Activated T-helper 2 cell treated with anti-CD3 and anti-CD28 coated beads, Interferon-gamma antibody, Interleukin-2, Interleukin-4, amounts not matched to agents 10 μg/mL and 5 μg/mL and 100 μg/mL, durations not matched to agents 14 hours and 24 hours and 36 hours (primary cell): ENCODE measurements around the gene MED26. TPM values are rescaled to one million over a fixed set of nuclear protein-coding genes. Genes with fewer than 3 reads are reported as not detected.
"Not testable (repeated sequence)": the region's sequence is repeated elsewhere in the genome, so short reads cannot be mapped to it uniquely, and the experiment has no call there.

Experiments
- DNase-seq: peaks from one replicate; pipeline ENCODE4 v3.0.0; 2021; ENCODE audit warnings: low spot score
- H3K27ac Mint-ChIP-seq: one replicate; pipeline ENCODE4 v1.8.0; 2021; ENCODE audit warnings: mixed read lengths
- H3K27me3 Mint-ChIP-seq: one replicate; pipeline ENCODE4 v1.8.0; 2021; ENCODE audit warnings: low read depth, mixed read lengths
- H3K36me3 Mint-ChIP-seq: one replicate; pipeline ENCODE4 v1.8.0; 2021; ENCODE audit warnings: low read depth, mixed read lengths
- H3K4me1 Mint-ChIP-seq: one replicate; pipeline ENCODE4 v1.8.0; 2021; ENCODE audit warnings: low read depth, mixed read lengths
- H3K4me3 Mint-ChIP-seq: one replicate; pipeline ENCODE4 v1.8.0; 2021; ENCODE audit warnings: low read depth, mild to moderate bottlenecking, moderate library complexity, mixed read lengths
- H3K9me3 Mint-ChIP-seq: one replicate; pipeline ENCODE4 v1.8.0; 2021; ENCODE audit warnings: mixed read lengths
- intact Hi-C: fragments of 100-400 bp; cut with micrococcal nuclease; formaldehyde crosslinking; loops from one replicate; pipeline ENCODE4 v1.15.1; 2023
- total RNA-seq: library from RNA; stranded (reverse); gene quantifications from 2 replicates; pipeline ENCODE4 v1.2.3, GENCODE V29; 2022

The MED26 gene
- total RNA-seq, 1 donor from 2014 or later, result 15.8 TPM

DNA sequence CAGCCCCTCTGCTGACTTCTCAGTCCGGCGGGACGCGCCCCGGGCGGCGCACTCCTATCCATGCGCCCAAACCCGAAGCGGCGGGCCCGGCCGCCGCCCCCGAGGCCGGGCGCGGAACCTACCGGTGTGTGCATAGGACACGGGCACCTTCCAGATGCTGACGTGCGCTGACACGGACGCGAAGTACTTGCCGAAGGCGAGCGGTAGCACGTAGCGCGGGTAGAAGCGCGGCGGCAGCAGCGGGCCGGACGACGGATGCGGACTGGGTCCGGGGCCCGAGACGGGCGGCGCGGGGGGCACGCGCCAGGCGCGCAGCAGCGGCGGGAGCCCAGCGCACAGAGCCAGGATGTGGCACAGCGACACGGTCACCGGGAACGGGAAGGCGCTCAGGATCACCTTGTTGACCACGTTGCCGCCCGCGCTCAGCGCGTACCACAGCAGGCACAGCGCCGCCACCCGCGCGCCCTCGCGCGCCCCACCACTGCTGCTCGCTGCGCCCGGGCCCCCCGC is 56.1 kb downstream of the MED26 start:
- no peaks in the 10 kb centered on the region for H3K27me3 Mint-ChIP-seq
- H3K9me3 Mint-ChIP-seq, result peaks cover under 1% of the 10 kb centered on the region
- H3K4me3 Mint-ChIP-seq, result peak overlapping the region; percentile 91
- intact Hi-C loops, result loop anchor here (1.0 to 5.0 kb wide), 3 partner anchors 30 to 75 kb away; partner anchors contain the start of genes C19orf44, CALR3, CHERP and MED26
- DNase-seq, result no peak
- H3K27ac Mint-ChIP-seq, result peak overlapping the region; percentile 76
- peaks cover 73% of the 10 kb centered on the region for H3K36me3 Mint-ChIP-seq
- peaks cover 40% of the 10 kb centered on the region for H3K4me1 Mint-ChIP-seq

GRCh38 chr19:16571283-16571682 is 56.7 kb downstream of the MED26 start:
- Mint-ChIP-seq H3K4me1 (peaks cover 46% of the 10 kb centered on the region), H3K36me3 (peaks cover 76% of the 10 kb centered on the region)
- intact Hi-C loops, result loop anchor here (5.0 kb wide), 1 partner anchor 74 kb away; the partner anchor contains the start of genes C19orf44 and CALR3

DNA sequence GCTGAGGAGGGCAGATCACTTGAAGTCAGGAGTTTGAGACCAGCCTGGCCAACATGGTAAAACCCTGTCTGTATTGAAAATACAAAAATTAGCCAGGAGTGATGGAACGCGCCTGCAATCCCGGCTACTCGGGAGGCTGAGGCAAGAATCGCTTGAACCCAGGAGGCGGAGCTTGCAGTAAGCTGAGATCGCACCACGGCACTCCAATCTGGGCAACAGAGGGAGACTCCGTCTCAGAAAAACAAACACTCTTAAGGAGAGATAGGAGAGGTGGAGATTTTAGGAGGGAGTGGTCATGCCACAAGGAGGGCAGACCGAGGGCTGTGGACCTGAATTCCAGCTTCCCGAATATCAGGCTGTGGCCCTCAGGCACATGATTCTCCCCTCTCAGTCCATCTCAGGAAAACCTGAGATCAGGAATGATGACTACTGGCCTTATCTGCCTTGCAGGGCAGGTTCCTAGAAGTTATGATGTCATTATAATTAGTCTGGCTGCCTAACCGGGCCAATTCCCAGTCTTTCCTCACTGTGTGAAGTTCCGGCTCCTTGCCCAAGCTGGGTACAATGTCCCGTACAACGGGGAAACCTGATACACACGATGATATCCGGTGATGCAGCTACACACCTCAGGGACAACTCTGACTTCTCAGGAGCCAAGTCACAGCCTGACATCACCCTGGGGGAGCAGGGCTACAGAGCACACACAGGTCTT is 58.2 kb downstream of the MED26 start:
- peaks cover 8% of the 10 kb centered on the region for H3K9me3 Mint-ChIP-seq
- peaks cover 45% of the 10 kb centered on the region for H3K4me1 Mint-ChIP-seq
- H3K27ac Mint-ChIP-seq, result no peak overlapping the region
- H3K36me3 Mint-ChIP-seq, result peaks cover 72% of the 10 kb centered on the region
- intact Hi-C loops, result loop anchor here (5.0 to 10.0 kb wide), 2 partner anchors 72 to 485 kb away; partner anchors contain the start of genes C19orf44 and CALR3
- no peak for DNase-seq
- H3K4me3 Mint-ChIP-seq, result peak overlapping the region; percentile 51
- H3K27me3 Mint-ChIP-seq, result no peaks in the 10 kb centered on the region

More at GRCh38 chr19:16571283-16571682, 56.7 kb downstream of the MED26 start:
- peak overlapping the region; percentile 76 for H3K27ac Mint-ChIP-seq
- no peaks in the 10 kb centered on the region for H3K27me3 Mint-ChIP-seq
- peaks cover 7% of the 10 kb centered on the region for H3K9me3 Mint-ChIP-seq
- no peak for DNase-seq
- H3K4me3 Mint-ChIP-seq, result peak overlapping the region; percentile 91

- no peak overlapping the region for H3K4me3 Mint-ChIP-seq
- peaks cover 8% of the 10 kb centered on the region for H3K9me3 Mint-ChIP-seq
- no peak for DNase-seq
- H3K27me3 Mint-ChIP-seq, result no peaks in the 10 kb centered on the region
- H3K4me1 Mint-ChIP-seq, result peaks cover 39% of the 10 kb centered on the region
- peak overlapping the region; percentile 98 for H3K27ac Mint-ChIP-seq
- H3K36me3 Mint-ChIP-seq, result peaks cover 82% of the 10 kb centered on the region
- intact Hi-C loops, result loop anchor here (1.0 to 10.0 kb wide), 3 partner anchors 22 to 482 kb away; partner anchors contain the start of gene CHERP
These were observed 61.3 kb downstream of the MED26 start for GRCh38 chr19:16566702-16567101.

GRCh38 chr19:16566161-16566560 is 61.8 kb downstream of the MED26 start:
- peaks cover 8% of the 10 kb centered on the region for H3K9me3 Mint-ChIP-seq
- peaks cover 82% of the 10 kb centered on the region for H3K36me3 Mint-ChIP-seq
- DNase-seq, result peak; percentile 85
- H3K4me3 Mint-ChIP-seq, result peak overlapping the region; percentile 74
- H3K27ac Mint-ChIP-seq, result peak overlapping the region; percentile 98
- H3K27me3 Mint-ChIP-seq, result no peaks in the 10 kb centered on the region
- H3K4me1 Mint-ChIP-seq, result peaks cover 35% of the 10 kb centered on the region
- intact Hi-C loops, result loop anchor here (1.0 to 10.0 kb wide), 3 partner anchors 22 to 481 kb away; partner anchors contain the start of gene CHERP

DNA sequence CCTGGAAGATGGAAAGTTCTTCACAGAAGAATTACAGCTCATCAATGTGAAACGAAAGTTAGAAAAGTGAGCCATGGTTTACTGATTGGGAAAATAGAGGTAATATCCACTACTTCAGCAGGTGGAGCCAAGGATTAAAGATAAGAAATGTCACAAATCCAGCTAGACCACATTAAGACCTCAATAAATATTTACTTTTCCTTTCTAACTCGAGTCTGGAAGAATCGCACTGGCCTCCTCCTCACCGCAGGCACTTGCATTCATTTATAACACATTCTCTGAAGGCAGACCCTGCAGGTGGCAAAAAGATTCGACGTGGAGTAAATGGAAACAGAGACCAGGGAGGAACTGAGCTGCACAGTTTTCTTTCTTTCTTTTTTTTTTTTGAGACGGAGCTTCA is 63.2 kb downstream of the MED26 start:
- Mint-ChIP-seq H3K4me1 (peaks cover 25% of the 10 kb centered on the region), H3K27ac (peak overlapping the region; percentile 58), H3K27me3 (no peaks in the 10 kb centered on the region), H3K9me3 (peaks cover 8% of the 10 kb centered on the region), H3K36me3 (peaks cover 78% of the 10 kb centered on the region), H3K4me3 (no peak overlapping the region)
- intact Hi-C loops, result loop anchor here (10.0 kb wide), 1 partner anchor 480 kb away; no protein-coding TSS in a partner anchor
- no peak for DNase-seq

DNA sequence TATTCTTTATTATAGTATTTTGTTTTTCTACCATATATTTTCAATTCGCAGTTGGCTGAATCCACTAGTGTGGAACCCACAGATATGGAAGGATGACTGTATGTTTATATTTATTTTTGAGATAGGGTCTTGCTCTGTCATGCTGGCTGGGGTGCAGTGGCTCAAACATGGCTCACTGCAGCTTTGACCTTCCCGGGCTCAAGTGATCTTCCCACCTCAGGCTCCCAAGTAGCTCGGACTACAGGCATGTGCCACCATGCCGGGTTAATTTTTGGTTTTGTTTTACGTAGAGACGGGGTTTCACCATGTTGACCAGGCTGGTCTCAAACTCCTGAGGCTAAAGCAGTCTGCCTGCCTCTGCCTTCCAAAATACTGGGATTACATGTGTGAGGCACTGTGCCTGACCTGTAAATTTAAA is 65.4 kb downstream of the MED26 start:
- Mint-ChIP-seq H3K36me3 (peaks cover 74% of the 10 kb centered on the region), H3K27me3 (no peaks in the 10 kb centered on the region)
- intact Hi-C loops, result loop anchor here (10.0 kb wide), 1 partner anchor 478 kb away; no protein-coding TSS in a partner anchor

DNA sequence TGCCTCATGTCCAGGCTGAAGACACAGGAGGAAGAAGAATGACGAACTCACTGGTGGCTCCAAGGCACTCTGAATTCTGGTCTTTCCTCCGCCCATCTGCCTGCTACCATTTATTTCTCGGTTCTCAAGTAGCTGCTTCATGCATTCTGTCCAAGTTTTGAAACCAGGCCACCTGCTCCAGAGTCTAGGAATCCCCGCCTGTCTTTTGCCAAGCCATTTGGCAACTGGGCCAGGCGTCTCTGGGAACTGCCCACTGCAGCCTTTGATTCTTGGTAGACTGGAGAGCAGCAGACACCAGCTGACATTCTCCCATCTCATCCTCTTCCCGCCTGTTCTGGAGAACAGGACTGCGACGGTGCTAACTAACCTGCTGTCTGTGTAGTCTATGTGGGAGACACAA is 66.6 kb downstream of the MED26 start:
- Mint-ChIP-seq H3K4me3 (no peak overlapping the region), H3K9me3 (peaks cover 2% of the 10 kb centered on the region), H3K27ac (no peak overlapping the region), H3K4me1 (peaks cover 11% of the 10 kb centered on the region), H3K27me3 (no peaks in the 10 kb centered on the region), H3K36me3 (peaks cover 70% of the 10 kb centered on the region)
- intact Hi-C loops, result loop anchor here (10.0 kb wide), 1 partner anchor 477 kb away; no protein-coding TSS in a partner anchor
- no peak for DNase-seq

More for the DNA sequence above, 65.4 kb downstream of the MED26 start:
- no peak for DNase-seq
- no peak overlapping the region for H3K27ac Mint-ChIP-seq
- no peak overlapping the region for H3K4me3 Mint-ChIP-seq
- H3K4me1 Mint-ChIP-seq, result peaks cover 17% of the 10 kb centered on the region
- peaks cover 8% of the 10 kb centered on the region for H3K9me3 Mint-ChIP-seq

GRCh38 chr19:16559780-16560276 is 68.2 kb downstream of the MED26 start:
- Mint-ChIP-seq H3K27ac (peak overlapping the region; percentile 1), H3K4me3 (no peak overlapping the region), H3K9me3 (no peaks in the 10 kb centered on the region), H3K4me1 (peaks cover 6% of the 10 kb centered on the region), H3K27me3 (no peaks in the 10 kb centered on the region), H3K36me3 (peaks cover 76% of the 10 kb centered on the region)
- intact Hi-C loops, result loop anchor here (10.0 kb wide), 1 partner anchor 475 kb away; no protein-coding TSS in a partner anchor
- no peak for DNase-seq

GRCh38 chr19:16554776-16555175 is 73.2 kb downstream of the MED26 start:
- Mint-ChIP-seq H3K9me3 (no peaks in the 10 kb centered on the region), H3K36me3 (peaks cover 71% of the 10 kb centered on the region), H3K27me3 (no peaks in the 10 kb centered on the region), H3K4me3 (no peak overlapping the region), H3K4me1 (peaks cover 5% of the 10 kb centered on the region), H3K27ac (no peak overlapping the region)
- intact Hi-C loops, result no loop called here
- no peak for DNase-seq

DNA sequence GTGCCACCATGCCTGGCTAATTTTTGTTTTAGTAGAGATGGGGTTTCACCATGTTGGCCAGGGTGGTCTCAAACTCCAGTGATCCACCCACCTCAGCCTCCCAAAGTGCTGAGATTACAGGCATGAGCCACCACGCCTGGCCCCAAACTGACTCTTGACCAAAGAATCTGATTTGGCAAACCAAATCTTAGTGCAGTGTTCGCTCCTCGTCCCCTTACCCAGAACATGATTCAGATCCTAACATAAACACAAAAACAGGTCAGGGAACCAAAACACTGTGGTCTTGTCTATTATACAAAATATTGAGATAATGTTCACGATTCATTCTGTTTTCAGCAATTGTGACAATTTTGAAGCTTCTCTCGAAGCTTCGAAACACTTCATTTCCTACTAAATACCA is 76.1 kb downstream of the MED26 start:
- Mint-ChIP-seq H3K4me1 (peaks cover 11% of the 10 kb centered on the region), H3K36me3 (peaks cover 58% of the 10 kb centered on the region)
- H3K9me3 Mint-ChIP-seq, intact Hi-C loops, H3K27ac Mint-ChIP-seq, H3K27me3 Mint-ChIP-seq, DNase-seq, H3K4me3 Mint-ChIP-seq: not testable (repeated sequence)

DNA sequence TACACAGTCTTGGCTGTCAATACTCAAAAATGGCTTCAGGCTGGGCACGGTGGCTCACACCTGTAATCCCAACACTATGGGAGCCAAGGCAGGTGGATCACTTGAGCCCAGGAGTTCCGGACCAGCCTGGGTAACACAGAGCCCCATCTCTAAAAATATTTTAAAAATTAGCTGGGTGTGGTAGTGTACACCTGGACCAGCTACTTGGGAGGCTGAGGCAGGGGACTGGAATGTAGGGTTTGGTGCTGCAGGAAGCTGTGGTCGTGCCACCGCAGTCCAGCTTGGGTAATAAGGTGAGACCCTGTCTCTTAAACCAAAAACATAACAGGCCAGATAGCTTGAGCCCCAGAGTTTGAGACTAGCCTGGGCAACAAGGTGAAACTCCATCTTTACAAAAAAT is 79.0 kb downstream of the MED26 start:
- intact Hi-C loops, result no loop called here
- Mint-ChIP-seq H3K27ac (no peak overlapping the region), H3K27me3 (no peaks in the 10 kb centered on the region), H3K9me3 (no peaks in the 10 kb centered on the region), H3K4me1 (peaks cover 17% of the 10 kb centered on the region), H3K36me3 (peaks cover 40% of the 10 kb centered on the region), H3K4me3 (no peak overlapping the region)
- no peak for DNase-seq
